Posterior cingulate gyrus (tissue), 11 donors: ENCODE results near the gene HNRNPA3.
"Not testable (repeated sequence)": the region's sequence is repeated elsewhere in the genome, so short reads cannot be mapped to it uniquely, and the experiment has no call there.

Source experiments
- DNase-seq, 10 donors: peaks; one replicate each; pipeline versions ENCODE4 v3.0.0 to v3.0.0-alpha.2; 2020 to 2021; ENCODE audit warnings: mixed read lengths in 3 of 10
- intact Hi-C: fragments of 100-400 bp; cut with DNase I; formaldehyde crosslinking; loops from one replicate; pipeline ENCODE4 v1.15.1; 2023

Gene HNRNPA3

DNA sequence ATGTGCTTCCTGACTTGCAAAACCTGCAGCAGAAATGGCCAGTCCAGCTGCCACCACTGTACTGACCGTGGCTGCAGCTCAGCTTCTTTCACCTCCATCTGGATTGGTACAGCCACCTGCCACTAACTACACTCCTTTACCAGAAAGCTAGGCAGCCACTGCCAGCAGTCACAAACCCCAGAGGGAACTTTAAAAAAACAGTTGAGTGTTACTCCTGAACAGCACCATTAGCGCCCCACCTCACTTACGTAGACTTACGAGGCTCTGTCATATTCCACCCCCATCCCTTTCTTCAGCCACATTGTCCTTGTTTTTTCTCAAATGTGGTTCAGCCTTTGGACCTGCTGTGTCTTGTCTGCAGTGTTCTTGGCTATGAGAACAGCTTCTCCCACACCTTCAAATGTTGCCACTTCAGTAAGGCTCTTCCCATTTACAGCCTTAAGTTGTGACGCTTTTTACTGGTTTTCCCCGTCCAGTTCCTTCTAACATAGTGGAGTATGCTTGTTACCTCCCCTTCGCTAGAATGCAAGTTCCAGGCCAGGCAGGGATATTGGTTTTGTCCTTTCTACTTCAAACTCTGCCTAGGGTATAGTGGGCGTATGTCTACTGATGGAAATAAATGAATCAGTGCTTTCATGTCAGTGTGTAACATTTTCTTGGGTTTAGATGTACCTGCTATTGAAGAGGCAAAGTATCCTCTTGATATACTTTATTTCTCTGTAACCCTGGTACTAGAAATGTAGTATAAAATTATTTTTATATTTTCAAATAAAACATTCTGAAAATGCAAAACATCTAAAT lies 17.0 kb downstream of the HNRNPA3 start:
- intact Hi-C loops: no loop called here
- DNase-seq: no peak

DNA sequence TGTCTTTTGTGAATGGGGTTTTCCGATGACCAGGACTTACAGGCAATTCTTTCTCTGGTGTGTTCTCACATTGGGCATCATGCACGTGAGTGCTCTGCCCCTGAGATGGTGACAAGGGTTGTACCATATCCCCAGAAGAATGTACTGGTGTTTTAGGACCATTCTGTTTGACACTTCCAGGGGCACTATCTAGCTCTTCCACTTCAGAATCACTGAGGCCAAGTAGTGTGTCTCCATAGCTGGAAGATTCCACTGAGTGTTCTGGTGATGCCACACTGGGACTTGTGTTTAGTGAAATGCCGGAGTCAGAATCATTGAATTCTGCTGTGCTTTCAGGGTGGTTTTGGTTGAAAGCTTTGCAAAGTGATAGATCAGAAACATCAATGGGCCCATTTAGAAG lies 18.7 kb downstream of the HNRNPA3 start:
- intact Hi-C loops: no loop called here
- DNase-seq: no peak

DNA sequence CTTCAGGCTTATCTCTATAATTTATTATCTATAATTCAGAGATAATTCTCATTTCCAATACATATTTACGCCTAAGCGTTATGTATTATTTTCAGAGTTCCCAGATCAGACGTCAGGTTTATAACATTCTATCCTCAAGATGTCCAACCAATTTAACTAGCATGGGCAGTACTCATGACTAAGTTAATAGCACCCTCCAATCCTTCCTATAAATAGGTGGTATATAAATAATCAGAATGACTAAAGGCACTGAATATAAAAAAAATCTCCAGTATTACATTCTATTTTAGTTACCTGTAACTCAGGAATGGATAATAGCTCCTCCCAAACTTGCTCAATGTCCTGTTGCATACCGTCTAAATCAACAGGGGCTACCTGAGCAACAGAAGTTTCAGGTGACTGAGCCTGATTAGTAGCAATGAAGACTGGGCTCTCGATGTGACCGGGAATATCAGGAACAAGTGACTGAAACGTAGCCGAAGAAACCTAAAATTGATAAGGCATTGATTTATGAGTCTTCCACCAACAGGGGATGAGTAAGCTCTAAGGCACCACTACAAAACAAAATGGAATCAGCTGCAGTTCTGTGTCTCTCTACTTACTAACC lies 19.6 kb downstream of the HNRNPA3 start:
- intact Hi-C loops: no loop called here
- no peak for DNase-seq

DNA sequence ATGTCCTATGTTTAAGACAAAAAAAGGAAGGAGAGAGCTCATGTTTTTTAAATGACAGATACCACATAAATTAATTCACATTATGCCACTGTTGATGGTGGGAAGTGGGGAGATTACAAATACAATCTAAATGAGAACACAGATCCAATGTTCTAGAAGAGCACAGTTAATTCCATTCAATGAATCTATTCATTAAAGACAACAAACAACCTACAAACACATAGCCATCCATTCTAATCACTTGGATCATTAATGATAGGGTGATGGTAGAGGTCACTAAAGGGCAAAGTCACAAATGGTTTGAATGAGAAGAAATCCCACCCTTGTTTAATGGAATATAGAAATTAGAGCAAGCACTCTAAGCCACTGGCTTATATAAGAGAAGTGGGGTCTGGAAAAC lies 21.7 kb downstream of the HNRNPA3 start:
- intact Hi-C loops: no loop called here
- no peak for DNase-seq

DNA sequence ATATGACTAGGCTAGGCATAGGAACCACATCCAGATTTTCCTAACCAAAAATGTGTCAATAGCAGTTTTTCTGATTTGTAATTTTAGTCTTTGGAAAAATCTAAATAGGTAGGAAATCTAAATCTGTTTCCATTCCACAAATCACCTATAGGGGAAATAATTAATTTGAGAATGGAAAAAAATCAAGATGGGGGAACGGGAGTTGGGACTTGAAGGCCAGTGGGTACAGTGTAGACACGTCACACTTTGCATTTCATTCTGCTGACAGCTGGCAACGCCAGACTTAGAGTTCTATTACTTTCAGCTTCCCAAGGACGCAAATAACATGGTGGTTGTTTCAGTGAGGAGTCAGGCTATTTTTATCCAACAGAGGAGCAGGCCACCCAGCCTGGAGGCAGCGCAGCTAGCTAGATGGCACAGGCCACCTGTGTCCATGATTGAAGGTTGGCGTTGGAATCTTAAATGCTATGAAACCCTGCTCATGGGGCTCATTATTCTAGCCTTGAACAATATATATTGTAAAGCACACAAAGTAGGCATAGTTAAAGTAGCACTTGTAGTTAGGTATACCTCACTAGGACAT lies 23.4 kb downstream of the HNRNPA3 start:
- intact Hi-C loops: no loop called here
- DNase-seq: no peak

DNA sequence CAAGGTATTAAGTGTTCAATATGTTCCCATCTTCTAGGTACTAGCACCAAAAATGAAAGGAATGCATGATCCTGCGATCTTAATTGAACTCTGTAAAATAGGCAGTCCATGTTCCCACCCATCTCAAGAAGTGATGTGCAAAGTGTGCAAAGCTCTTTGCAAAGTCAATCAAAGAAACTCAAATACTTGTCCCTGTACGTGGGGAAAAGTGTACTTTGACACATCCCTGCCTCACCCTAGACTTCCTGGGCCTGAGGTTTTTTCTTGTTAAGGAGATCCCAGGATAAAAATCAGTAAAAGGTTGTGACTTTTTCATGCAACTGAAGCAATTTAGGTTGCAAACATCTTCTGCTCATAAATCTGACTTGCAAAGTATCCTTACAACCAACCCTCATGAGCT lies 25.3 kb downstream of the HNRNPA3 start:
- no peak for DNase-seq
- intact Hi-C loops: no loop called here

- intact Hi-C loops: no loop called here
- DNase-seq: no peak
Measured at GRCh38 chr2:177239053-177239452, 26.5 kb downstream of the HNRNPA3 start.

GRCh38 chr2:177239932-177240630 lies 27.5 kb downstream of the HNRNPA3 start:
- DNase-seq: peak in 4 of 10 donors; percentile 36 to 87 (median 58)
- intact Hi-C loops: loop anchor here (2.0 kb wide), 1 partner anchor 23 kb away; no protein-coding TSS in a partner anchor

DNA sequence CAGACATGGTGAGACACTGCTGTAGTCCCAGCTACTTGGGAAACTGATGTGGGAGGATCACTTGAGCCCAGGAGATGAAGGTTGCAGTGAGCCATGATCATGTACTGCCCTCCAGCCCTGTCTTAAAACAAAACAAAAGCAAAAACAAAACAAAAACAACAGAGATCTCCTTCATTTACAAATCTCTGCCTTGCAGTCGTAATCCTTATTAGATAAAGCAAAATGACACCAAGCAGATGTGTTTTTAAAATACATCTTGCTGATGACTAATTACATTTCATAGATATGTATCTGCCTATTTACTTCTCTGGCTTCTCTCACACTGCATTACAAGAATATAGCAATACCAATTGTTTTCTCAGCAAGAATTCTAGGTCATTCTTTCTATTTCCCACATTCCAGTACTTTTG lies 29.1 kb downstream of the HNRNPA3 start:
- DNase-seq: no peak
- intact Hi-C loops: loop anchor here (2.0 kb wide), 1 partner anchor 21 kb away; no protein-coding TSS in a partner anchor

DNA sequence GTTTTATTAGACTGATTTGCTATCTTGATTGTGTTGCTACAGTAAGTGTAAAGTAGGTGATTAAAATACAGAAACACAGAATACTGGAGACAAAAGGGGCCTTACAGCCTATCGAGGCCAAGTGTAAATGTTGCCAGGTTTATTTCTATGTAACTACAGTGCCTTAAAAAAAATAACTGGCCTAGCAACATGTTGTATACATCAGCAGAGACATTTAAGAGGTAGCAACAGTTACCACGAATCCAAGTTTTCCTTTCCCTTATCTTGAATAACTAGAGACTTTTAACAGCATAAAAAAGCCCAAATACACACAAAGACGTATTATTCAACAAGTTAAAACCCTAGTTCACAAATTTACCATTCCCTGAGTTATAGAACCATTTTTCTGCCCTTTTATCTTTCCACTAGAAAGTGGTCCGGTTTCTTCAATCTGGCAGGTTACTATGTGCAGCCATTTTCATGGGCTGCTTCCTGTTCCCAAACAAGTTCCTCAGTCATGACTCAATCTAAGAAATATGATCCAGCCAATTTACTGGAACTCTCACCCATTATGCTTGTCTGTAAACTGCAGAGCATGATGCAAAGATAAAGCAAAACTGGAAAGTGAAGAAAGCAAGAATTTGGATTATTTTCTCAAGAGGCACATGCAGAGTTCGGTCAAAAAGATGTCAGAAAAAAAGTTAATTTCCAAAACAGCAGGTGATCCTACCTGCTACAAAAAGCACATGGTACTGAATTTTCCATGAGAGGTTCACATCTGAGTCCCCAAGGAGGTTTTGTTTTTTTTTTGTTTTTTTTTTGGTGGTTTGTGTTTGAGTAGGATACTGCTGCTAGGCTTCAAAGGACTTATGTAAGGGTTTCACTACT lies 29.8 kb downstream of the HNRNPA3 start:
- intact Hi-C loops: no loop called here
- no peak for DNase-seq

GRCh38 chr2:177243073-177243472 lies 30.5 kb downstream of the HNRNPA3 start:
- intact Hi-C loops: no loop called here

GRCh38 chr2:177243476-177243875 lies 30.9 kb downstream of the HNRNPA3 start:
- intact Hi-C loops: no loop called here
- DNase-seq: no peak

More at GRCh38 chr2:177243073-177243472, 30.5 kb downstream of the HNRNPA3 start:
- no peak for DNase-seq

DNA sequence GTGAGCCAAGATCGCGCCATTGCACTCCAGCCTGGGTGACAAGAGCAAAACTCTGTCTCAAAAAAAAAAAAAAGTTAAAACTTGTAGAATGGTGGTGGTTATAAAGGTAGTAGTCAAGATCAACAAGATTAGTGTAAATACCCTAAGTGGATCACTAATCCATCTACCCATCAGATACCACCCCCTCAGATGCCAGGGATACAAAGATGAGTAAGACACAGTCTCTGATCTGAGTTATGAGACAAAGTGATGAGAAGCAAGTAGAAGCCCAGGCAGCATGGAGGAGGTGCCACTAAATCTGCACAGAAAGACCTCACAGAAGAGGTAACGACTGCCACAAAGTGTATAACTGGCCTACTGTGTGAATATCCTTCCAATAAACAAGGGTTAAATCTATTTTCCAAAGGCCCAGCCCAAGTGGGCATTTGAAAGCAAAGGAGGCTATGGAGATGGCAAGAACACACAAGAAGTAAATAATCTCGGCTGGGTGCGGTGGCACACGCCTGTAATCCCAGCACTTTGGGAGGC lies 31.7 kb downstream of the HNRNPA3 start:
- DNase-seq: no peak
- intact Hi-C loops: no loop called here

- intact Hi-C loops: no loop called here
- DNase-seq: no peak
Measured at GRCh38 chr2:177245010-177245422, 32.4 kb downstream of the HNRNPA3 start.

DNA sequence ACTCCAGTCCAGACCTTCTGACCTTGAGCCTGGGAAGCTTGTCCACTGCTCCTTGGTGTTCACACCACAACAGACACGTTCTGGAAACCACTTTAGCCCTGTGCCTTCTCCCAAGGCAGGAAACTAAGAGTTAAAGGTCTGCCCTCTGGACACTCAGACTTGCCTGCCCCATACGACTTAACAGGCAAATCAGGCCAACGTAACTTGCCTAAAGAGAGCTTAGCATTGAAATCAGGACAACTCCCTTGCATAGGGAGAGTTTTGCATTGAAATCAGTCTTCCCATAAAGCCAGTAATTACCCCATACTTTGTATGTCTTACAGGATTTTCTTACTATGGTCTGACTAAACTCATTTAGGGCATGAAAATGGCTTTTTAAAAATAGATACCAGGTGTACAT lies 33.4 kb downstream of the HNRNPA3 start:
- intact Hi-C loops: no loop called here
- DNase-seq: no peak

DNA sequence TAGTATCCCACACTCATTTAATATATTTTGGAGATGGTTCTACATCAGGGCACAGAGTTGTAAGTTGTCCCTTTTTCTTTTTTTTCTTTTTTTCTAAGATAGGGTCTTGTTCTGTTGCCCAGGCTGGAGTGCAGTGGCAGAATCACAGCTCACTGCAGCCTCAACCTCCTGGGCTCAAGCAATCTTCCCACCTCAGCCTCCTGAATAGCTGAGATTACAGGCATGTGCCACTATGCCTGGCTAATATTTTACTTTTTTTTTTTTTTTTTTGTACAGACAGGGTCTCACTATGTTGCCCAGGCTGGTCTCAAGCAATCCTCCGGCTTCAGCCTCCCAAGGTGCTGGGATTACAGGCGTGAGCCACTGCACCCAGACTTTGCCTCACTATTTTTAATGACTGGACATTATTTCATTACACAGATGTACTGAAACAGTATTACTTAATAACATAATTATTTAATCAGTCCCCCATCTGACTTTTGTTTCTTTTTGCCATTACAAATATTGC lies 34.0 kb downstream of the HNRNPA3 start:
- intact Hi-C loops, DNase-seq: not testable (repeated sequence)

- intact Hi-C loops: no loop called here
- DNase-seq: no peak
Measured at GRCh38 chr2:177247693-177248262, 35.2 kb downstream of the HNRNPA3 start.

- DNase-seq: no peak
- intact Hi-C loops: no loop called here
Measured at GRCh38 chr2:177249038-177249437, 36.4 kb downstream of the HNRNPA3 start.

DNA sequence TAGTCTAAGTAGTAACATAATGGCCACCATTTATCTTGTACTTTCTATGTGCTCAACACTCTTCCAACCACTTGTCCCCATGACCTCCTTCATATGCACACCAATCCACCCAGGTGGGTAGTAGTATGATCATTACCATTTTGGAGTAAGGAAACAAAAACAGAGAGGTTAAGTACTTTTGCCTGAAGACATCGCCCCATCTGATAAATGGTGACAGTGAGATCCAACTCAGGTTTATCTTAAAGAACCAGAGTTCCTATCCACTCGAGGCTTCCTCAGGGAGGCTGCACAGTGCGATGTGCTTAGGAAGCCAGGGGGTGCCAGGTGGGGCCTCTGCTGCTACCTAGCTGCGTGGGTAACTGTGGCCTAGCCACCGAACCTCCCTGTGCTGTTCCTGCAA lies 37.9 kb downstream of the HNRNPA3 start:
- no peak for DNase-seq
- intact Hi-C loops: no loop called here
